Dendritic cell treated with granulocyte-macrophage colony-stimulating factor and Interleukin-4, amounts not matched to agents 40 ng/mL and 50 ng/mL, for 4 days (primary cell): ENCODE measurements around the gene SENP6.
"Not testable (repeated sequence)": the region's sequence is repeated elsewhere in the genome, so short reads cannot be mapped to it uniquely, and the experiment has no call there.

Experiments
- H3K27ac Mint-ChIP-seq: one replicate; pipeline ENCODE4 v1.8.0; 2022; ENCODE audit warnings: mild to moderate bottlenecking, mixed read lengths
- H3K27me3 Mint-ChIP-seq: one replicate; pipeline ENCODE4 v1.8.0; 2022; ENCODE audit warnings: mild to moderate bottlenecking, mixed read lengths
- H3K36me3 Mint-ChIP-seq: one replicate; pipeline ENCODE4 v1.8.0; 2022; ENCODE audit warnings: low read depth, mixed read lengths
- H3K4me1 Mint-ChIP-seq: one replicate; pipeline ENCODE4 v1.8.0; 2022; ENCODE audit warnings: low read depth, mixed read lengths
- H3K4me3 Mint-ChIP-seq: one replicate; pipeline ENCODE4 v1.8.0; 2022; ENCODE audit warnings: mild to moderate bottlenecking, moderate library complexity, mixed read lengths
- H3K9me3 Mint-ChIP-seq: one replicate; pipeline ENCODE4 v1.8.0; 2022; ENCODE audit warnings: mixed read lengths
- intact Hi-C: fragments of 100-400 bp; cut with micrococcal nuclease; formaldehyde crosslinking; loops from one replicate; pipeline ENCODE4 v1.15.0; 2022

The SENP6 gene

DNA sequence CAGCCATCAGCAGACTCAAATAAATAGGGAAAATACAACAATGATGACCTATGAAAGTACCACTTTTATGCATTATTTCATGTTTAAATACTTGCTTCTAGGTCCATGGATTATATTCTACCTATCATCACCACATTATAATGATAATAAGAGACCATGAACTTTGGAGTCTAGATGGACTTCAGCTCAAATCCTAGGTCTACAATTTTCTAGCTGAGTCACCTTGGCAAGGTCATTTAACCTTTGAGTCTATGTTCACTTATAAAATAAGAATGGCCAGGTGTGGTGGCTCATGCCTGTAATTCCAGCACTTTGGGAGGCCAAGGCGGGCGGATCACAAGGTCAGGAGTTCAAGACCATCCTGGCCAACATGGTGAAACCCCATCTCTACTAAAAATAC, 5.3 kb upstream of the SENP6 start:
- H3K36me3 Mint-ChIP-seq, H3K27ac Mint-ChIP-seq: not testable (repeated sequence)

DNA sequence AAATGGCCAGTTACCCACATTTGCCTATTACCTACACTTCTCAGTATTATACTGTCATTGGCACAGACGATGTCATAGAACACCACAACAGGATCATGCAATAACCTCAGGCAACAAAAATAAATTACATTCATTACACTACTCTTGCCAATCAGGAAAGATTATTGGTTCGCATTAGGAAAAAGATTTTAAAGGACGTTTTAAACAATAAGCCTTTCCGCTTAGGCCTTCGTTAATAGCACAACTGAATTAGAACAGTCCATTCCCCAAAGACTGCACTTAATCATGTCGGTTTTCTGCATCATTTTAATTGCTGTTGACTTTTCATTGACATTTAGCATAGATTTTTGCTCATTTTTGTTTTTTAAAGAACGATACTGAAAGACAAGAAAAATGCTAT, 912 bp upstream of the SENP6 start:
- Mint-ChIP-seq H3K36me3 (peaks cover 20% of the 10 kb centered on the region), H3K27me3 (peaks cover 2% of the 10 kb centered on the region), H3K27ac (peak overlapping the region; percentile 93), H3K4me1 (peaks cover 23% of the 10 kb centered on the region), H3K9me3 (no peaks in the 10 kb centered on the region), H3K4me3 (no peak overlapping the region)
- intact Hi-C loops: loop anchor here (5.0 to 10.0 kb wide), 2 partner anchors 313 to 356 kb away; partner anchors contain the start of gene COX7A2

More for the DNA sequence above, 5.3 kb upstream of the SENP6 start:
- H3K27me3 Mint-ChIP-seq, H3K4me1 Mint-ChIP-seq, H3K4me3 Mint-ChIP-seq, H3K9me3 Mint-ChIP-seq, intact Hi-C loops: not testable (repeated sequence)

DNA sequence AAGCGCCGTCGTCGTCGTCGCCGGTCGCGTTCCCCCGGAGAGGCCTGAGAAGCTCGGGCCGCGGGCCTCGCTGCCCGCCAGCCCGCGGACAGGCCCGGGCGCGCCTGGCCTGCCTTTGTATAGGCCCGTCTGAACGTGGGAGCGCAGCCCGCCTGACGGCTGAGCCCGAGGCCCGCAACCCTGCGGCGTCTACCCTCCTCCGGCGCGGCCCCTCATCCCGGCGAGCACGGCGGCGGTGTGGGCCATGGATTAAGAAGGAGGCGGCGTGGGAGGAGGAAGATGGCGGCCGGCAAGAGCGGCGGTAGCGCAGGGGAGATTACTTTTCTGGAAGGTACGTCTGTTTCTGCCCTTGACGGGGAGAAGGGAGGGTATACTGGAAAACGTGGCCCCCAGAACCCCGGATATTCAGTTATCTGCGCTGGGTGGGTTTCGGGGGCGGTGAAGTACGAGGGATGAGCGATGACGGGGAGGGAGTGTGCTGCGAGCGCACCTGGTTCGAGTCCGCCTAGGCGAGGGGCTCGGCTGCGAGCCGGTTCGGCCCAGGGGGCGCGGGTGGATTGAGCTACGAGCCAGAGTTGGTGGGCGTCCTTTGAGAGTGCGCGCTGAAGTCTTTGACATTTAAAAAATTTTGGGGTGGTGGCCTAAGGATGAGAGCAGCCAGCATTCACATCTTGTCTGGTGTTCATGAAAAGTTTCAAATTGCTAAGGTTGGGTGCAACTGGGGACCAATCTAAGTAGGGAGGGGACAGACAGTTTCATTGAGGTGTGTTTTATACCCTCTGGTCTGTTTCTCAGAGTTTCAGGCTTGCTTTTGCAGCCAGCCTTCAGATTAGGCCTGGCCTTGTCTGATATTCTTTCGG, 796 bp downstream of the SENP6 start:
- intact Hi-C loops: loop anchor here (5.0 to 10.0 kb wide), 2 partner anchors 315 to 358 kb away; partner anchors contain the start of gene COX7A2
- Mint-ChIP-seq H3K27me3 (peaks cover 2% of the 10 kb centered on the region), H3K4me1 (peaks cover 40% of the 10 kb centered on the region)

DNA sequence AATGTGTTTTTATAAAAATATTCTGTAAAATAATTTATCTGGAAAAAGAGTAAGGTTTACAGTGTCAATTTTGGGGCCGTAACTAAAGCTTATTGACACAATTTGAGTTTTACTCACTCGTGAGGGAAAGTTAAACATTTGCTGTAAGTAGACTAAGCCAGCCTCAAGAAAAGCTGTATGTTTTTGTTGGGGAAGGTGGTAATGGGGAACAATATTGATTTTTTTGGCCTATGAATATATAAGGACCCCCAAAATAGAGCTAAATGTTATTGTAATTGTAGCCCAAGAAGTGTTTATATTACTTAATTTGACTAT, 1.4 kb downstream of the SENP6 start:
- Mint-ChIP-seq H3K27ac (peak overlapping the region; percentile 93), H3K36me3 (peaks cover 26% of the 10 kb centered on the region), H3K9me3 (no peaks in the 10 kb centered on the region), H3K27me3 (peaks cover 2% of the 10 kb centered on the region), H3K4me1 (peaks cover 46% of the 10 kb centered on the region), H3K4me3 (peak overlapping the region; percentile 93)
- intact Hi-C loops: loop anchor here (5.0 to 10.0 kb wide), 2 partner anchors 316 to 358 kb away; partner anchors contain the start of gene COX7A2

More for the DNA sequence above, 796 bp downstream of the SENP6 start:
- H3K27ac Mint-ChIP-seq: peak overlapping the region; percentile 93
- H3K4me3 Mint-ChIP-seq: peak overlapping the region; percentile 93
- no peaks in the 10 kb centered on the region for H3K9me3 Mint-ChIP-seq
- H3K36me3 Mint-ChIP-seq: peaks cover 26% of the 10 kb centered on the region

DNA sequence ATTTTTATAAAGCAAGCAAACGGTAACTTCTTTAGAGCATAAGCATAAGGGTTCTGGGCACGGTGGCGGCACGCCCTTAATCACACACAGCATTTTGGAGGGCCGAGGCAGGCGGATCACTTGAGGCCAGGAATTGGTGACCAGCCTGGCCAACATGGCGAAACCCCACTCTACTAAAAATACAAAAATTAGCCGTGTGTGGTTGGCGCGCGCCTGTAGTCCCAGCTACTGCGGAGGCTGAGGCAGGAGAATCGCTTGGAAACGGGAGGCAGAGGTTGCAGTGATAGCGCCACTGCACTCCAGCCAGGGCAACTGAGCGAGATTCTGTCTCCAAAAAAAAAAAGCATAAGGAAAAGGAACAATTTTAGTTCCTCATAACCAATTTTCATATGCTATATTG, 2.6 kb downstream of the SENP6 start:
- Mint-ChIP-seq H3K4me1 (peaks cover 58% of the 10 kb centered on the region), H3K27me3 (peaks cover 2% of the 10 kb centered on the region), H3K36me3 (peaks cover 26% of the 10 kb centered on the region), H3K27ac (no peak overlapping the region), H3K4me3 (no peak overlapping the region), H3K9me3 (no peaks in the 10 kb centered on the region)
- intact Hi-C loops: loop anchor here (5.0 to 10.0 kb wide), 2 partner anchors 317 to 359 kb away; partner anchors contain the start of gene COX7A2

DNA sequence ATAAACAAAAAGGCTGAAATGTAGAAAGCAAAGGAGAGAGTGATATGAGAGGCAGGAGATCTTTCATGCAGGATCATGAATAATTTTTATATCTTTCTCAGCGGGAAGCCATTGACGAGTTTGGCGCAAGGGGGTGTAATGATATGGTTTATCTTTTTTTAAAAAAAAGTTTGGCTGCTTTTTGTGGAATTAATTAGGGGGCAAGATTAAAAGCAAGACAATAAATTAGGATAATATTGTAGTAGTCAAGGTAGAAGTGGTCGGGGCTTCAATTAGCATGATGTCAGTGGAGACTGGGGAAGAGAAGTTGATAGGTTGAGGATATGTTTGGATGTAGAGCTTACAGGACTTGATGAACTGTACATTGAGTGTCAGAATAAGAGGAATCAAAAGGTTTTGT, 4.0 kb downstream of the SENP6 start:
- H3K27ac Mint-ChIP-seq: no peak overlapping the region
- intact Hi-C loops: loop anchor here (10.0 kb wide), 1 partner anchor 361 kb away; the partner anchor contains the start of gene COX7A2
- no peaks in the 10 kb centered on the region for H3K27me3 Mint-ChIP-seq

DNA sequence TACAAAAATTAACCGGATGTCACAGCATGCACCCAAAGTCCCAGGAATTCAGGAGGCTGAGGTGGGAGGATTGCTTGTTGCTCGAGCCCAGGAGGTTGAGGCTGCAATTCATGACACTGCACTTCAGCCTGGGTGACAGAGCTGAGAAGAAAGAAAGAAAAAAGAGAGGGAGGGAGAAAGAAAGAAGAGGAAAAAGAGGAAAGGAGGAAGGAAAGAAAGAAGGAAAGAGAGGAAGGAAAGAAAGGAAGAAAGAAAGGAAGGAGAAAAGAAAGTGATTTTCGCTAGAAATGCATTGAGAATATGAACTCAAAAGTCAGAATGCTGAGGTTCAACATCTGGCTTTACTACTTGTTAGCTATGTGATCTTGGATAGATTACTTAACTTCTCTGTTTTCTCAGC, 6.6 kb downstream of the SENP6 start:
- Mint-ChIP-seq H3K4me3 (peak overlapping the region; percentile 30), H3K27me3 (no peaks in the 10 kb centered on the region), H3K4me1 (peaks cover 96% of the 10 kb centered on the region), H3K9me3 (no peaks in the 10 kb centered on the region), H3K36me3 (peaks cover 12% of the 10 kb centered on the region), H3K27ac (peak overlapping the region; percentile 78)
- intact Hi-C loops: loop anchor here (10.0 kb wide), 1 partner anchor 364 kb away; the partner anchor contains the start of gene COX7A2

More for the DNA sequence above, 4.0 kb downstream of the SENP6 start:
- Mint-ChIP-seq H3K36me3 (peaks cover 26% of the 10 kb centered on the region), H3K4me3 (no peak overlapping the region), H3K9me3 (no peaks in the 10 kb centered on the region), H3K4me1 (peaks cover 70% of the 10 kb centered on the region)

DNA sequence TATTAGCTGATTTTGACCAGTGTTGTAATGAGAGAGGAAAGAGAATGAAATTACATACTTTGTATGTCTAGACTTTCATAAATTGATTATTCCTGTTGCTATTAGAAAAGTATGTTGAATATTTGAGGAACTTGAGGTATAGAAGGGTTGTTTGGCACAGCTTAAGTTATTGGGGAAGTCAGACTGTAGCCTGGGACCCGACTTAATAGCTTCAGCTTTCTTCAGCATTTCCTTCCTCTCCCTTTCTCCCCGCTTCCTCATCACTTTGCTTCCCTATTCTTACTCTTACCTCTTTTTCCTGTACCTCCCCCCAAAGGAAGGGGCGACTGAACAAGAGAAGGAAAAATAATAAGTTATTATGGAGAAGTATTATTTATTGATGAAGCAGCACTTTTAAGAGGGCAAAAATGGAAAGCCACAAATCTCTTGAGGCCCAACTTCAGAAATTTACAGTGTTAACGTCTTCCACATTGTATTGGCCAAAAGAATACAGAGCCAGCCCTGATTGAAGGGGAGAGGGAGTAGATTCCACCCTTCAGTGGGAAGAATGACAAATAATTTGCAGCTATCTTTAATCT, 7.4 kb downstream of the SENP6 start:
- H3K4me3 Mint-ChIP-seq: no peak overlapping the region
- H3K9me3 Mint-ChIP-seq: no peaks in the 10 kb centered on the region
- peaks cover 12% of the 10 kb centered on the region for H3K36me3 Mint-ChIP-seq
- intact Hi-C loops: loop anchor here (10.0 kb wide), 1 partner anchor 364 kb away; the partner anchor contains the start of gene COX7A2
- H3K27me3 Mint-ChIP-seq: no peaks in the 10 kb centered on the region
- H3K27ac Mint-ChIP-seq: peak overlapping the region; percentile 78
- H3K4me1 Mint-ChIP-seq: peaks cover 90% of the 10 kb centered on the region

DNA sequence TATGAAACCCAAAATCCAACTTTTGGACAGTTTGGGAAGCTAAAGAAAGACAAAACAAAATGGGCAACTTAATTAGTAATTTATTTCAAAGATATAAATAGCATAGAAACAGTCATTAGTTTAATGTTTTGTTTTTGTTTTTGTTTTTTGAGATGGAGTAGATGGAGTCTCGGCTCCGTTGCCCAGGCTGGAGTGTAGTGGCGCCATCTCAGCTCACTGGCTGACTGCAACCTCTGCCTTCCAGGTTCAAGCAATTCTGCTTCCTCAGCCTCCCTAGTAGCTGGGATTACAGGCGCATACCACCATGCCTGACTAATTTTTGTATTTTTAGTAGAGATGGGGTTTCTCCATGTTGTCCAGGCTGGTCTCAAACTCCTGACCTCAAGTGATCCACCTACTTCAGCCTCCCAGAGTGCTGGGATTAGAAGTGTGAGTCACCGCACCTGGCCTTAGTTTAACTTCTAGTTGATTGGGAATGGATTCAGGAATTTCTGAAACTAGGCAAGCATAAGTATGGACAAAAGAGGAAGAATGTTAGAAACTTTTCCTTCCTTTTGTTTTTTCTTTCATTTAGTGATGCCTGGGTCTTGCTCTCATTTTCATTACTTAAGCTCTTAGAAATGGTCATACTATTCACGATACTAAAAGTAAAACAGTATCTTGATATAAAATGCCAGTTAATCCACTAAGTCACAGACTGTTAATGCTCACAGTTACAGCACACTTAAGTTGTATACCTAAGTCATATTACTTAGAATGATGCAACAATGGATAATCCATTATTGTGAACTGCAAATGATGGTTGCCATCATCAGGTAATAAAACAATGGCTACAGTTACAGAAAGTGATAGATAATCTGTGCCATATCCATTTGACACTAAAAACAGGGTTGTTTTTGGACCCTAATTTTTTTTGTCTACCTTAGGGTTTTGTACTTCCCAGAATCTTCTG, 8.2 kb downstream of the SENP6 start:
- H3K27me3 Mint-ChIP-seq: no peaks in the 10 kb centered on the region
- H3K4me1 Mint-ChIP-seq: peaks cover 91% of the 10 kb centered on the region
- H3K36me3 Mint-ChIP-seq: peaks cover 12% of the 10 kb centered on the region
- intact Hi-C loops: loop anchor here (10.0 kb wide), 1 partner anchor 365 kb away; the partner anchor contains the start of gene COX7A2
- H3K4me3 Mint-ChIP-seq: no peak overlapping the region
- peak overlapping the region; percentile 78 for H3K27ac Mint-ChIP-seq
- H3K9me3 Mint-ChIP-seq: no peaks in the 10 kb centered on the region

DNA sequence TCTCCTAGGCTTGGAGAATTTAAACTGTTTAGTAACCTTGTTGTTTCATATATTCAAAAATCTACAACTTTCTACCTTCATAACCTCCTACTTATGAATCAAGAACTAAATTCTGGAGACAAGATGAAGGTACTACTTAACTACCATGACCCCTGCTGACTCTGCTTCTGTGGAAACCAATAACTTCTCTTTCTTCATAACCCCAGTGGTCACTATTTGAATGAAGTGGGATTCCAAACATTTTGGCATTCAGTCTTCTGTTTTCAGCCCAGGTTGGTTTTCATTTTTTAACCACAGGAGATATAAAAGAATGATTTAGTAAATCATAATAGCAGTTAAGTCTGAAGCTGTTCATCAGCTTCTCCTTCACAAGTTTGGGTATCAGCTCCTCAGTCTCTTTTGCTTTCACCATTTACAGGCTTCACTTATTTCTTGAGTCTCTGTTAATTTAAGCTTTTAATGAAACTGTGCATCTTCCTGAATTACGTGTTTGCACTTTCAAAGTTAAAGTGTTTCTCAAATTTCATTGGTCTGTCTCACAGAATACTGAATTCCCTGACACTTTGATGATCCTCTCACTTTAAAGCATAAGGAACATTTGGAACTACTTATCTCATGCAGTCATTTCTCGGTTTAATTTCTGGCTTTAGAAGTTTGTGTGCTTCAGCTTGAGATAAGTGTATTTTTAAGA, 9.5 kb downstream of the SENP6 start:
- H3K4me1 Mint-ChIP-seq: peaks cover 91% of the 10 kb centered on the region
- H3K27me3 Mint-ChIP-seq: no peaks in the 10 kb centered on the region
- H3K4me3 Mint-ChIP-seq: no peak overlapping the region
- intact Hi-C loops: no loop called here
- peaks cover 6% of the 10 kb centered on the region for H3K36me3 Mint-ChIP-seq
- no peak overlapping the region for H3K27ac Mint-ChIP-seq
- no peaks in the 10 kb centered on the region for H3K9me3 Mint-ChIP-seq

DNA sequence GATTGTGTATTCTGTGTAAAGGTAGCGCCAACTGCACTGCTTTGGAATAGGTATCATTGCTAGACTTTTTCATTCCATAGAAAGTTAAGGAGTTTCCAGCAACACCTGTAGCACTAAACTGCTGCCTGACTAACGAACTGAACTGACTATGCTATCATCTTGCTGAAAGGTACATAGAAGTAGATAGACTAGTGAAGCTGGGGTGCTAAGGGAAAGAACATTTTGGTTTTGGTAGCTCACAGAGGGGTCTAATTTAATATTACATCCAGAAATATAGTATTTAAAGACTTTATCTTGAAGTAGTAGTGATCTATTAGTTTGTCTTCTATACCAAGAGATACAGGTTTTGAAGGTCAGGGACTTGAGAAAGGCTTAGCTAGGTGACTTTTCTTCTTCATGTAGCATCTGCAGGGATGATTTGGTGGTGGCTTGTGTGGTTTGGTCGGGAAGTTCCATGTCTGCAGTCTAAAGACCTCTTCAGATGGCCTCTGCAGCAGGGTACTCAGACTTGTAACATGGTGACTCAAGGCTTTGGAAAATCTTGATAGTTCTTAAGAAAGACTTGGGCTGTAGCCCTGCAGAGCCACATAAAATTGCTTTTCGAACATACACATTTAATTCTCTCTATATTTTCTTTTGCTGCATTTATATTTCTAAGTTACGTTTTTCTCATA, 10.2 kb downstream of the SENP6 start:
- Mint-ChIP-seq H3K9me3 (no peaks in the 10 kb centered on the region), H3K4me3 (no peak overlapping the region), H3K27ac (peak overlapping the region; percentile 57), H3K4me1 (peaks cover 87% of the 10 kb centered on the region), H3K36me3 (peaks cover 2% of the 10 kb centered on the region), H3K27me3 (no peaks in the 10 kb centered on the region)
- intact Hi-C loops: no loop called here

DNA sequence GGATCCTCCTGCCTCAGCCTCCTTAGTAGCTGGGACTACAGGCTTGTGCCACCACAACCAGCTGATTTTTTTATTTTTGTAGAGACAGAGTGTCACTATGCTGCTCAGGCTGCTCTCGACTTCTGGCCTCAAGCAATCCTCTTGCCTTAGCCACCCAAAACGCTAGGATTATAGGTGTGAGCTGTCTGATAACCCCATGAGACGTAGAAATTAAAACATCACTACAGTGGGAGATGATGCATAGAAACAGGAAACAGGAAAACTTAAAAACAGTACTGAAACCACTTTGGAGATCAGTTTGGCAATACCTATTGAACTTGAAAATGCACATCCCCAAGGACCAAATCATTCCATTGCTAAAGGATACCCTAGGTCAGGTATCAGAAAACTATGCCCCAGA, 10.8 kb downstream of the SENP6 start:
- Mint-ChIP-seq H3K9me3 (no peaks in the 10 kb centered on the region), H3K4me3 (no peak overlapping the region), H3K4me1 (peaks cover 83% of the 10 kb centered on the region), H3K27ac (peak overlapping the region; percentile 57), H3K27me3 (no peaks in the 10 kb centered on the region), H3K36me3 (no peaks in the 10 kb centered on the region)
- intact Hi-C loops: no loop called here
